Activated CD4-positive, CD25-positive, alpha-beta regulatory T cell (primary cell): ENCODE results near the gene ZBTB7B.

Experiments used
- DNase-seq, 4 experiments: peaks; one replicate each; lab custom pipeline; 2025; lab: John Stamatoyannopoulos, UW

The ZBTB7B gene

GRCh38 chr1:155038602-155039307, 36.2 kb downstream of the ZBTB7B start:
- no peak for DNase-seq

GRCh38 chr1:155039308-155039669, 36.7 kb downstream of the ZBTB7B start:
- DNase-seq, result no peak

- DNase-seq, result no peak
Measured at GRCh38 chr1:155040358-155041093, 37.9 kb downstream of the ZBTB7B start.

- no peak for DNase-seq
Measured at GRCh38 chr1:155042789-155043188, 40.2 kb downstream of the ZBTB7B start.

- DNase-seq, result no peak
Measured at GRCh38 chr1:155043301-155043702, 40.7 kb downstream of the ZBTB7B start.

- no peak for DNase-seq
Measured at GRCh38 chr1:155043793-155044192, 41.2 kb downstream of the ZBTB7B start.

GRCh38 chr1:155044365-155044764, 41.8 kb downstream of the ZBTB7B start:
- no peak for DNase-seq

GRCh38 chr1:155044812-155045657, 42.4 kb downstream of the ZBTB7B start:
- DNase-seq, result peak; percentile 6 to 45 (median 33)

GRCh38 chr1:155048449-155049334, 46.1 kb downstream of the ZBTB7B start:
- no peak for DNase-seq

GRCh38 chr1:155049651-155050559, 47.3 kb downstream of the ZBTB7B start:
- DNase-seq, result no peak

GRCh38 chr1:155050560-155051341, 48.1 kb downstream of the ZBTB7B start, which contains the start of gene ADAM15:
Gene ADAM15 (plus strand): TSS chr1:155051316. CDS start chr1:155051387, 71 bp downstream.
- DNase-seq, result peak; percentile 64 to 70 (median 68)

- DNase-seq, result no peak
Measured at GRCh38 chr1:155051342-155051776, 48.8 kb downstream of the ZBTB7B start.

GRCh38 chr1:155051777-155052398, 49.3 kb downstream of the ZBTB7B start:
- DNase-seq, result peak in 2 of 4 experiments; percentile 12 to 18

- no peak for DNase-seq
Measured at GRCh38 chr1:155052439-155053395, 50.1 kb downstream of the ZBTB7B start.

GRCh38 chr1:155053531-155054105, 51.0 kb downstream of the ZBTB7B start:
- no peak for DNase-seq

- no peak for DNase-seq
Measured at GRCh38 chr1:155057104-155057503, 54.5 kb downstream of the ZBTB7B start.

GRCh38 chr1:155057788-155058211, 55.2 kb downstream of the ZBTB7B start:
- no peak for DNase-seq
